Mesenchymal stem cell (in vitro differentiated cells and primary cell): ENCODE measurements around the gene CA11.

ENCODE experiments used
- DNase-seq: peaks from one replicate; pipeline ENCODE4 v3.0.0-alpha.2; 2013
- H2AFZ ChIP-seq: one replicate; pipeline ENCODE4 v1.6.1; 2013; ENCODE audit warnings: low read depth, mild to moderate bottlenecking, control low read depth, inconsistent platforms, low read length, moderate library complexity
- H2AK5ac ChIP-seq: 2 replicates; pipeline ENCODE4 v1.6.1; 2013; ENCODE audit warnings: low read length, moderate library complexity, mild to moderate bottlenecking, inconsistent platforms; ENCODE audit not compliant: severe bottlenecking
- H2BK120ac ChIP-seq: one replicate; pipeline ENCODE4 v1.6.1; 2013; ENCODE audit warnings: low read depth, mild to moderate bottlenecking, inconsistent platforms, low read length, moderate library complexity
- H2BK12ac ChIP-seq, 2 experiments: one replicate each; pipeline ENCODE4 v1.6.1; 2013; ENCODE audit warnings: inconsistent platforms in 2 of 2, low read length in 2 of 2, mild to moderate bottlenecking in 2 of 2, moderate library complexity in 2 of 2, control low read depth in 1 of 2
- H2BK15ac ChIP-seq: one replicate; pipeline ENCODE4 v1.6.1; 2013; ENCODE audit warnings: mild to moderate bottlenecking, low read depth, inconsistent platforms; ENCODE audit not compliant: poor library complexity, severe bottlenecking
- H2BK5ac ChIP-seq: 2 replicates; pipeline ENCODE4 v1.6.1; 2013; ENCODE audit warnings: low read depth, mild to moderate bottlenecking, low read length, control low read depth, inconsistent platforms; ENCODE audit not compliant: poor library complexity, severe bottlenecking
- H3K14ac ChIP-seq, 2 experiments: one replicate each; pipeline ENCODE4 v1.6.1; 2013; ENCODE audit warnings: inconsistent platforms in 2 of 2, low read length in 2 of 2, control low read depth in 1 of 2, mild to moderate bottlenecking in 1 of 2, moderate library complexity in 1 of 2
- H3K18ac ChIP-seq, 2 experiments: one replicate each; pipeline ENCODE4 v1.6.1; 2013; ENCODE audit warnings: inconsistent platforms in 2 of 2, low read length in 2 of 2, control low read depth in 1 of 2, low read depth in 1 of 2, mild to moderate bottlenecking in 1 of 2
- H3K23ac ChIP-seq, 2 experiments: one replicate each; pipeline ENCODE4 v1.6.1; 2013; ENCODE audit warnings: inconsistent platforms in 2 of 2, low read length in 2 of 2, mild to moderate bottlenecking in 2 of 2, moderate library complexity in 2 of 2, control low read depth in 1 of 2
- H3K27ac ChIP-seq: 2 replicates; pipeline ENCODE4 v1.5.1; 2013; ENCODE audit warnings: mild to moderate bottlenecking, moderate library complexity, low read length, control low read depth, inconsistent platforms; ENCODE audit not compliant: poor library complexity, severe bottlenecking
- H3K27me3 ChIP-seq, 2 experiments: 2 replicates each; pipeline versions ENCODE4 v1.6.1 to v1.7.0; 2013; ENCODE audit warnings: low read length in 2 of 2, mild to moderate bottlenecking in 2 of 2, moderate library complexity in 2 of 2, control low read depth in 1 of 2, inconsistent platforms in 1 of 2; ENCODE audit not compliant: control insufficient read depth in 1 of 2, insufficient read depth in 1 of 2
- H3K36me3 ChIP-seq, 2 experiments: 2 replicates each; pipeline versions ENCODE4 v1.6.1 to v1.7.0; 2013; ENCODE audit warnings: low read length in 2 of 2, control low read depth in 1 of 2, inconsistent platforms in 1 of 2, low read depth in 1 of 2, mild to moderate bottlenecking in 1 of 2; ENCODE audit not compliant: insufficient read depth in 2 of 2, control insufficient read depth in 1 of 2
- H3K4ac ChIP-seq, 2 experiments: one replicate each; pipeline ENCODE4 v1.6.1; 2013; ENCODE audit warnings: inconsistent platforms in 2 of 2, low read length in 2 of 2, mild to moderate bottlenecking in 2 of 2, moderate library complexity in 2 of 2, control low read depth in 1 of 2, low read depth in 1 of 2
- H3K4me1 ChIP-seq: 2 replicates; pipeline ENCODE4 v1.6.1; 2013; ENCODE audit warnings: low read depth, low read length, control low read depth; ENCODE audit not compliant: control insufficient read depth, insufficient read depth
- H3K4me2 ChIP-seq: 2 replicates; pipeline ENCODE4 v1.6.1; 2013; ENCODE audit warnings: low read length, mild to moderate bottlenecking, inconsistent platforms; ENCODE audit not compliant: poor library complexity, severe bottlenecking
- H3K4me3 ChIP-seq, 2 experiments: 2 replicates each; pipeline versions ENCODE4 v1.5.1 to v1.7.0; 2013; ENCODE audit warnings: low read length in 2 of 2, mild to moderate bottlenecking in 2 of 2, control low read depth in 1 of 2, low read depth in 1 of 2; ENCODE audit not compliant: insufficient read depth in 1 of 2
- H3K79me1 ChIP-seq: replicated peaks from 2 replicates; pipeline ENCODE4 v1.6.1; 2013; ENCODE audit warnings: mild to moderate bottlenecking, control low read depth, low read length, inconsistent platforms; ENCODE audit not compliant: poor library complexity, severe bottlenecking
- H3K9ac ChIP-seq: 2 replicates; pipeline ENCODE4 v1.7.0; 2013; ENCODE audit warnings: mild to moderate bottlenecking, low read length, moderate library complexity
- H3K9me3 ChIP-seq: 2 replicates; pipeline ENCODE4 v1.7.0; 2013; ENCODE audit warnings: mild to moderate bottlenecking, low read length; ENCODE audit not compliant: control insufficient read depth
- H4K8ac ChIP-seq: one replicate; pipeline ENCODE4 v1.6.1; 2013; ENCODE audit warnings: inconsistent platforms, mild to moderate bottlenecking, low read length, moderate library complexity
- H4K91ac ChIP-seq: one replicate; pipeline ENCODE4 v1.6.1; 2013; ENCODE audit warnings: mild to moderate bottlenecking, low read length, inconsistent platforms
- WGBS: methylation state at CpG from one replicate; pipeline ENCODE4 v1.1.7; 2013; ENCODE audit warnings: mixed read lengths; 5-methylcytosine and 5-hydroxymethylcytosine counted together

The CA11 gene

GRCh38 chr19:48628486-48629296 is 17.3 kb downstream of the CA11 start:
- no peaks in the 10 kb centered on the region for H3K9me3 ChIP-seq
- peaks cover 47% of the 10 kb centered on the region for H3K4me1 ChIP-seq
- no peak overlapping the region for H3K23ac ChIP-seq
- H3K9ac ChIP-seq, result no peak overlapping the region
- H3K4me2 ChIP-seq, result no peak overlapping the region
- H4K91ac ChIP-seq, result peak overlapping the region; percentile 25
- DNase-seq, result no peak
- H3K27me3 ChIP-seq, result no peaks in the 10 kb centered on the region
- no peak overlapping the region for H3K4me3 ChIP-seq
- no peak overlapping the region for H3K18ac ChIP-seq
- peak overlapping the region; percentile 7 for H3K27ac ChIP-seq
- H2BK5ac ChIP-seq, result no peak overlapping the region
- H2AFZ ChIP-seq, result no peak overlapping the region
- no peak overlapping the region for H2BK12ac ChIP-seq
- H3K79me1 ChIP-seq, result peaks cover 11% of the 10 kb centered on the region
- no peak overlapping the region for H4K8ac ChIP-seq
- H3K4ac ChIP-seq, result peak overlapping the region in 1 of 2 experiments; percentile 22
- no peak overlapping the region for H2BK120ac ChIP-seq
- peaks cover 29 to 40% of the 10 kb centered on the region in 2 experiments for H3K36me3 ChIP-seq
- WGBS, result 94% methylated on average over 34 of the region's 34 CpGs
- H2BK15ac ChIP-seq, result no peak overlapping the region
- no peak overlapping the region for H2AK5ac ChIP-seq
- no peak overlapping the region for H3K14ac ChIP-seq

- WGBS, result 94% methylated on average over 16 of the region's 17 CpGs
- Histone ChIP-seq H3K14ac (no peak overlapping the region), H4K8ac (no peak overlapping the region), H3K79me1 (peaks cover 11% of the 10 kb centered on the region), H2BK5ac (no peak overlapping the region), H4K91ac (peak overlapping the region; percentile 34), H3K9me3 (no peaks in the 10 kb centered on the region), H3K23ac (no peak overlapping the region), H3K27me3 (no peaks in the 10 kb centered on the region), H3K27ac (no peak overlapping the region), H2AFZ (no peak overlapping the region), H3K4me1 (peaks cover 41% of the 10 kb centered on the region), H3K4ac (no peak overlapping the region), H2BK120ac (no peak overlapping the region), H3K4me2 (no peak overlapping the region), H2BK15ac (no peak overlapping the region), H3K9ac (no peak overlapping the region), H3K18ac (no peak overlapping the region), H3K36me3 (peaks cover 29 to 40% of the 10 kb centered on the region in 2 experiments), H3K4me3 (no peak overlapping the region), H2AK5ac (no peak overlapping the region), H2BK12ac (no peak overlapping the region)
- no peak for DNase-seq
Measured at GRCh38 chr19:48627865-48628314, 18.1 kb downstream of the CA11 start.

GRCh38 chr19:48627201-48627864 is 18.7 kb downstream of the CA11 start:
- H3K36me3 ChIP-seq, result peaks cover 31 to 40% of the 10 kb centered on the region in 2 experiments
- H3K14ac ChIP-seq, result no peak overlapping the region
- H2BK5ac ChIP-seq, result no peak overlapping the region
- H4K8ac ChIP-seq, result no peak overlapping the region
- no peak overlapping the region for H3K23ac ChIP-seq
- H4K91ac ChIP-seq, result no peak overlapping the region
- 76% methylated on average over 6 of the region's 6 CpGs for whole genome bisulfite sequencing
- no peak for DNase-seq
- H3K27me3 ChIP-seq, result no peaks in the 10 kb centered on the region
- no peak overlapping the region for H3K9ac ChIP-seq
- H2BK120ac ChIP-seq, result no peak overlapping the region
- H2BK15ac ChIP-seq, result no peak overlapping the region
- peaks cover 37% of the 10 kb centered on the region for H3K4me1 ChIP-seq
- no peak overlapping the region for H3K27ac ChIP-seq
- no peak overlapping the region for H3K18ac ChIP-seq
- no peak overlapping the region for H3K4me2 ChIP-seq
- no peaks in the 10 kb centered on the region for H3K9me3 ChIP-seq
- no peak overlapping the region for H2AFZ ChIP-seq
- no peak overlapping the region for H3K4ac ChIP-seq
- peaks cover 12% of the 10 kb centered on the region for H3K79me1 ChIP-seq
- no peak overlapping the region for H3K4me3 ChIP-seq
- no peak overlapping the region for H2BK12ac ChIP-seq
- H2AK5ac ChIP-seq, result no peak overlapping the region

- Histone ChIP-seq H3K27me3 (no peaks in the 10 kb centered on the region), H3K18ac (no peak overlapping the region), H3K4ac (no peak overlapping the region), H3K23ac (no peak overlapping the region), H3K4me2 (no peak overlapping the region), H3K4me1 (peaks cover 36% of the 10 kb centered on the region), H3K79me1 (peaks cover 14% of the 10 kb centered on the region), H2BK15ac (no peak overlapping the region), H2BK120ac (no peak overlapping the region), H3K36me3 (peaks cover 31 to 39% of the 10 kb centered on the region in 2 experiments), H3K9ac (no peak overlapping the region), H2AK5ac (no peak overlapping the region), H4K8ac (no peak overlapping the region), H4K91ac (no peak overlapping the region), H2AFZ (no peak overlapping the region), H3K4me3 (no peak overlapping the region), H3K14ac (no peak overlapping the region), H2BK5ac (no peak overlapping the region), H2BK12ac (no peak overlapping the region), H3K27ac (no peak overlapping the region), H3K9me3 (no peaks in the 10 kb centered on the region)
- WGBS, result 97% methylated on average over 30 of the region's 30 CpGs
- no peak for DNase-seq
Measured at GRCh38 chr19:48625891-48626327, 20.1 kb downstream of the CA11 start.
